GM12878 (cell line): ENCODE data around the gene GIGYF1. TPM values are rescaled to one million over a fixed set of nuclear protein-coding genes. Genes with fewer than 3 reads are reported as not detected.

Experiments used
- ATAC-seq: fragments of 200-7000 bp; cut with Tn5 transposase; 3 replicates; pipeline ENCODE4 v1.9.1; 2020; ENCODE audit warnings: mild to moderate bottlenecking, moderate library complexity
- BruUV-seq: library from RNA; stranded (reverse); fragments of 400-500 nt; replicated peaks from 2 replicates; lab custom pipeline; 2021; lab: Mats Ljungman, UMichigan
- CTCF ChIA-PET: fragments of 300-600 bp; sonication (Branson Sonifier 250); formaldehyde crosslinking; extraction: SDS; loops from one replicate; lab custom pipeline; 2021; ENCODE audit warnings: inconsistent platforms; lab: Yijun Ruan, JAX
- POLR2A ChIA-PET: fragments of 350-600 bp; formaldehyde crosslinking; extraction: SDS; loops from one replicate; lab custom pipeline; 2021; ENCODE audit warnings: inconsistent platforms; lab: Charles Lee
- RAD21 ChIA-PET: fragments of 300-600 bp; sonication (Branson Sonifier 250); formaldehyde crosslinking; loops from one replicate; lab custom pipeline; 2023; ENCODE audit warnings: antibody characterized with exemption; ENCODE audit not compliant: unreplicated experiment; lab: Charles Lee
- SMC1A ChIA-PET: fragments of 300-600 bp; sonication (Branson Sonifier 250); formaldehyde crosslinking; loops from one replicate; lab custom pipeline; 2023; ENCODE audit not compliant: unreplicated experiment, uncharacterized antibody; lab: Charles Lee
- DNase-seq: peaks from one replicate; pipeline ENCODE4 v3.0.0-alpha.2; 2011; ENCODE audit warnings: low read depth, low spot score
- FAIRE-seq: peaks from 3 replicates; lab custom pipeline; 2011; peaks lifted over from hg19 to GRCh38; lab: Jason Lieb, UNC
- H2AFZ ChIP-seq: 2 replicates; pipeline ENCODE4 v1.6.0; 2011; ENCODE audit warnings: low read depth, low read length, control low read depth; ENCODE audit not compliant: control insufficient read depth
- H3K27ac ChIP-seq: 2 replicates; pipeline ENCODE4 v1.5.1; 2011; ENCODE audit warnings: control low read depth; ENCODE audit not compliant: control insufficient read depth, insufficient read depth
- H3K27me3 ChIP-seq, 2 experiments: replicated peaks in 1 of 2; 2 replicates each; pipeline versions ENCODE4 v1.6.0 to v1.6.1; 2011; ENCODE audit warnings: low read length in 1 of 2; ENCODE audit not compliant: control insufficient read depth in 2 of 2, insufficient read depth in 2 of 2
- H3K36me3 ChIP-seq, 2 experiments: 2 replicates each; pipeline ENCODE4 v1.5.1; 2011; ENCODE audit warnings: low read length in 1 of 2; ENCODE audit not compliant: control insufficient read depth in 2 of 2, insufficient read depth in 2 of 2
- H3K4me1 ChIP-seq: 2 replicates; pipeline ENCODE4 v1.6.1; 2011; ENCODE audit warnings: mild to moderate bottlenecking, low read length, moderate library complexity, mixed read lengths; ENCODE audit not compliant: control insufficient read depth, insufficient read depth
- H3K4me2 ChIP-seq: 2 replicates; pipeline ENCODE4 v1.6.0; 2011; ENCODE audit warnings: control low read depth; ENCODE audit not compliant: control insufficient read depth, insufficient read depth
- H3K4me3 ChIP-seq: fragments of 200-600 bp; sonication (generic); 2 replicates; pipeline ENCODE4 v1.5.1; 2016
- H3K79me2 ChIP-seq: 2 replicates; pipeline ENCODE4 v1.6.0; 2011; ENCODE audit warnings: low read length; ENCODE audit not compliant: control insufficient read depth, insufficient read depth
- H3K9ac ChIP-seq: 2 replicates; pipeline ENCODE4 v1.8.0; 2011; ENCODE audit warnings: low read length, control low read depth, mixed read lengths; ENCODE audit not compliant: control insufficient read depth, insufficient read depth
- H3K9me3 ChIP-seq: replicated peaks from 3 replicates; pipeline ENCODE4 v1.5.1; 2011; ENCODE audit warnings: mild to moderate bottlenecking, low read length; ENCODE audit not compliant: control insufficient read depth, insufficient read depth
- H4K20me1 ChIP-seq: 2 replicates; pipeline ENCODE4 v1.6.0; 2011; ENCODE audit not compliant: control insufficient read depth, insufficient read depth
- ASH2L ChIP-seq: fragments of 300-600, 200-600 bp; sonication (generic); IDR thresholded peaks from 2 replicates; pipeline ENCODE4 v1.6.1; 2017; ENCODE audit warnings: low read depth, mild to moderate bottlenecking, borderline replicate concordance
- CBX5 ChIP-seq: sonication (generic); IDR thresholded peaks from 2 replicates; pipeline ENCODE4 v1.6.1; 2016; ENCODE audit warnings: low read depth, moderate library complexity, mild to moderate bottlenecking, inconsistent platforms
- EP300 ChIP-seq, 2 experiments: fragments of 150-350 bp in 1 of 2; IDR thresholded peaks; 2 replicates each; pipeline ENCODE4 v1.6.1; 2011 to 2012; ENCODE audit warnings: low read depth in 2 of 2, low read length in 2 of 2, borderline replicate concordance in 1 of 2, improper control_type of control experiment in 1 of 2, inconsistent platforms in 1 of 2; ENCODE audit not compliant: control insufficient read depth in 1 of 2
- PAX5 ChIP-seq: IDR thresholded peaks from 2 replicates; pipeline ENCODE4 v1.6.1; 2011; ENCODE audit warnings: low read depth, low read length, borderline replicate concordance
- POU2F2 ChIP-seq: IDR thresholded peaks from 3 replicates; pipeline ENCODE4 v1.6.1; 2011; ENCODE audit warnings: low read depth, mild to moderate bottlenecking, low read length, borderline replicate concordance
- RBBP5 ChIP-seq: fragments of 200-600 bp; sonication (generic); conservative IDR thresholded peaks from 2 replicates; pipeline ENCODE4 v1.6.1; 2016
- TCF7 ChIP-seq: IDR thresholded peaks from 2 replicates; pipeline ENCODE4 v1.6.1; 2014; ENCODE audit warnings: antibody characterized with exemption, borderline replicate concordance
- WRNIP1 ChIP-seq: IDR thresholded peaks from 2 replicates; pipeline ENCODE4 v1.6.1; 2011; ENCODE audit warnings: low read depth, low read length, improper control_type of control experiment, borderline replicate concordance
- ZSCAN29 ChIP-seq: fragments of 450-650 bp; IDR thresholded peaks from 2 replicates; pipeline ENCODE4 v1.6.1; 2017; ENCODE audit warnings: mild to moderate bottlenecking, moderate library complexity
- WGBS: methylation state at CpG from one replicate; pipeline ENCODE4 v1.1.6; 2016; ENCODE audit warnings: low lambda C conversion rate; ENCODE audit not compliant: insufficient replicate concordance, insufficient coverage; ENCODE audit errors: missing lambda C conversion rate; 5-methylcytosine and 5-hydroxymethylcytosine counted together
- in situ Hi-C: fragments of 300-500 bp; cut with MboI; formaldehyde crosslinking; loops from 9 replicates; pipeline ENCODE4 v1.14.3; 2018; ENCODE audit warnings: mixed read lengths
- intact Hi-C: fragments of 100-400 bp; cut with micrococcal nuclease; formaldehyde crosslinking; loops from one replicate; pipeline ENCODE4 v1.14.2; 2022; ENCODE audit not compliant: unreplicated experiment
- polyA plus RNA-seq, 11 experiments: library from polyadenylated mRNA; depleted of rRNA in 4 of 11; unstranded in 6 of 11; stranded (reverse) in 5 of 11; fragments of >200 nt; fragmentation: Nextera tagmentation in 4 of 11; fragmentation: Illumina TruSeq in 1 of 11; extraction: Ambion mirVana in 4 of 11; extraction: Trizol in 1 of 11; gene quantifications; 1 replicate in 1 of 11; 2 replicates in 10 of 11; pipeline versions ENCODE4 v1.2.1 to v1.2.3, GENCODE V29; 2011 to 2016; ENCODE audit warnings: inconsistent platforms in 2 of 11, missing spikeins in 2 of 11, low read depth in 1 of 11
- total RNA-seq, 4 experiments: library from RNA; depleted of rRNA in 3 of 4; stranded (reverse); fragments of >200 nt in 3 of 4; fragmentation: Illumina TruSeq in 1 of 4; extraction: Trizol in 1 of 4; gene quantifications; 2 replicates each; pipeline versions ENCODE4 v1.2.1 to v1.2.3, GENCODE V29; 2013 to 2021
- TF ChIP-seq, protein P1 (sequence below), 3 experiments: IDR thresholded peaks in 2 of 3; conservative IDR thresholded peaks in 1 of 3; 2 replicates each; pipeline ENCODE4 v1.5.1; 2011; ENCODE audit warnings: low read depth in 3 of 3, low read length in 3 of 3, mild to moderate bottlenecking in 3 of 3, control low read depth in 2 of 3, moderate library complexity in 2 of 3, inconsistent platforms in 1 of 3, mixed read lengths in 1 of 3; ENCODE audit not compliant: control insufficient read depth in 2 of 3, insufficient read depth in 1 of 3; ENCODE audit errors: extremely low read depth in 1 of 3
- TF ChIP-seq, protein P2 (sequence below): fragments of 450-650 bp; IDR thresholded peaks from 2 replicates; pipeline ENCODE4 v1.6.1; 2017; ENCODE audit warnings: antibody characterized with exemption, mild to moderate bottlenecking, moderate library complexity

The GIGYF1 gene
- total and polyA plus RNA-seq, 10 of the 15 experiments (the other 5 are each of a cell fraction or from before 2014, with no cell fraction given) = 0.31 to 47.2 (median 9.9) TPM

DNA sequence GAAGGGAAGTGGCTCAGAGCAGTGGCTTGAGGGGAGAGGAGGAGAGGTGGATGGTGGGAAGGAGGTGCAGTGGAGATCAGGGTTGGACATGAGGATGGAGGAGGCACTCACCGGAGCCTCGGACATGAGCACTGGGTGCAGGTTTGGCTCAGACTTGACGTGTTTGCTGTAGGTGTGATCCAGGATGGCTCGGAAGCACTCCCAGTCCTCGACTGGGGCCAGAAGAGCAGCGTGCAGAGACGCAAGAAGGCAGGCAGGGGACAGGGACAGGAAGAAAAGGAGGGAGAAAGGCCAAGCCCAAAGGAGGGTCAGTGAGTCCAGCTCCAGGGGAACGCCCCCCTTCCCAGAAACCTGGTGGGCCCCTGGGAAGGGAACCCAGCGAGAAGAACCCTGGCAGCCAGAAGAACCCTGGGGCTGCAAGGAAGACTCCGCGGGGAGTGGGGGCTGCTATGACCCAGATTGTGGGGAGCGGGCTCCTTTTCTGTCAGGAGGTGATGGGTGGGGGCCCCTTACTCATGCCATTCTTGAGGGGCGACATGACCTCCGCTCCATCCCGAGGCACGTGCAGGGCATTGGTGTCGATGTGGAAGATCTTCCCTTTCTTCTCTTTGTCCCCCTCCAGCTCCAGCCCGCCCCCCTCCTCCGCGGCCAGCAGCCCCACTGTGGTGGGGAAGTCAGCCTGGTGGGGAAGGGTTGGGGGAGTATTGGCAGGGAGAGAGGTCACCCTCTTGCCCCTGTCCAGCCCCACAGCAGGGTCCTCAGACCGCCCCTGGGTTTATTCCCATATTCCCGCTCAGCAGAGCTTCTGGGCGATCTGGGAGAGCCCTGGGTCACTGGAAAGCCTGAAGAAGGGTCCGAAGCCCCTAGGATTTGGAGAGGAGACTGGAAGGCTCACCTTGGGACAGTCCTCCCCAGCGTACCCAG lies 38.9 kb downstream of the GIGYF1 start:
- Histone ChIP-seq H3K79me2 (no peaks in the 10 kb centered on the region), H3K27ac (no peak overlapping the region), H3K9ac (no peak overlapping the region), H3K27me3 (0 out of 4 replicates have a peak, but pooled peaks cover 0 to under 1% of the 10 kb centered on the region in 2 experiments), H3K4me1 (no peaks in the 10 kb centered on the region), H3K36me3 (no peaks in the 10 kb centered on the region), H3K4me2 (no peak overlapping the region), H4K20me1 (no peaks in the 10 kb centered on the region), H3K9me3 (no peaks in the 10 kb centered on the region), H2AFZ (no peak overlapping the region), H3K4me3 (no peak overlapping the region)
- ChIA-PET CTCF (no interaction called here), RAD21 (no interaction called here), SMC1A (no interaction called here), POLR2A (no interaction called here)
- DNase-seq (no peak), ATAC-seq (no peak), FAIRE-seq (no peak)
- intact Hi-C loops (no loop called here), in situ Hi-C loops (no loop called here)
- 54% methylated on average over 23 of the region's 25 CpGs for WGBS
- no TSS peak for BruUV-seq
- TF ChIP-seq RBBP5 = no peak
- TF ChIP-seq TCF7 = no peak
- no peak for TF ChIP-seq POU2F2
- no peak for TF ChIP-seq EP300 (IDR thresholded peaks at IDR 0.05; ENCODE audit: borderline replicate concordance in 1 of 2, control insufficient read depth in 1 of 2, low read depth in 2 of 2, low read length in 2 of 2)
- TF ChIP-seq, protein P1, sequence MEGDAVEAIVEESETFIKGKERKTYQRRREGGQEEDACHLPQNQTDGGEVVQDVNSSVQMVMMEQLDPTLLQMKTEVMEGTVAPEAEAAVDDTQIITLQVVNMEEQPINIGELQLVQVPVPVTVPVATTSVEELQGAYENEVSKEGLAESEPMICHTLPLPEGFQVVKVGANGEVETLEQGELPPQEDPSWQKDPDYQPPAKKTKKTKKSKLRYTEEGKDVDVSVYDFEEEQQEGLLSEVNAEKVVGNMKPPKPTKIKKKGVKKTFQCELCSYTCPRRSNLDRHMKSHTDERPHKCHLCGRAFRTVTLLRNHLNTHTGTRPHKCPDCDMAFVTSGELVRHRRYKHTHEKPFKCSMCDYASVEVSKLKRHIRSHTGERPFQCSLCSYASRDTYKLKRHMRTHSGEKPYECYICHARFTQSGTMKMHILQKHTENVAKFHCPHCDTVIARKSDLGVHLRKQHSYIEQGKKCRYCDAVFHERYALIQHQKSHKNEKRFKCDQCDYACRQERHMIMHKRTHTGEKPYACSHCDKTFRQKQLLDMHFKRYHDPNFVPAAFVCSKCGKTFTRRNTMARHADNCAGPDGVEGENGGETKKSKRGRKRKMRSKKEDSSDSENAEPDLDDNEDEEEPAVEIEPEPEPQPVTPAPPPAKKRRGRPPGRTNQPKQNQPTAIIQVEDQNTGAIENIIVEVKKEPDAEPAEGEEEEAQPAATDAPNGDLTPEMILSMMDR (IDR thresholded peaks at IDR 0.05 in 2 of 3, conservative IDR thresholded peaks at IDR 0.05 in 1 of 3; ENCODE audit: control insufficient read depth in 2 of 3, extremely low read depth in 1 of 3, insufficient read depth in 1 of 3, low read depth in 3 of 3, low read length in 3 of 3) = no peak
- no peak for TF ChIP-seq CBX5
- no peak for TF ChIP-seq PAX5
- TF ChIP-seq ASH2L = no peak
- TF ChIP-seq WRNIP1 = no peak
- no peak for TF ChIP-seq ZSCAN29
- TF ChIP-seq, protein P2, sequence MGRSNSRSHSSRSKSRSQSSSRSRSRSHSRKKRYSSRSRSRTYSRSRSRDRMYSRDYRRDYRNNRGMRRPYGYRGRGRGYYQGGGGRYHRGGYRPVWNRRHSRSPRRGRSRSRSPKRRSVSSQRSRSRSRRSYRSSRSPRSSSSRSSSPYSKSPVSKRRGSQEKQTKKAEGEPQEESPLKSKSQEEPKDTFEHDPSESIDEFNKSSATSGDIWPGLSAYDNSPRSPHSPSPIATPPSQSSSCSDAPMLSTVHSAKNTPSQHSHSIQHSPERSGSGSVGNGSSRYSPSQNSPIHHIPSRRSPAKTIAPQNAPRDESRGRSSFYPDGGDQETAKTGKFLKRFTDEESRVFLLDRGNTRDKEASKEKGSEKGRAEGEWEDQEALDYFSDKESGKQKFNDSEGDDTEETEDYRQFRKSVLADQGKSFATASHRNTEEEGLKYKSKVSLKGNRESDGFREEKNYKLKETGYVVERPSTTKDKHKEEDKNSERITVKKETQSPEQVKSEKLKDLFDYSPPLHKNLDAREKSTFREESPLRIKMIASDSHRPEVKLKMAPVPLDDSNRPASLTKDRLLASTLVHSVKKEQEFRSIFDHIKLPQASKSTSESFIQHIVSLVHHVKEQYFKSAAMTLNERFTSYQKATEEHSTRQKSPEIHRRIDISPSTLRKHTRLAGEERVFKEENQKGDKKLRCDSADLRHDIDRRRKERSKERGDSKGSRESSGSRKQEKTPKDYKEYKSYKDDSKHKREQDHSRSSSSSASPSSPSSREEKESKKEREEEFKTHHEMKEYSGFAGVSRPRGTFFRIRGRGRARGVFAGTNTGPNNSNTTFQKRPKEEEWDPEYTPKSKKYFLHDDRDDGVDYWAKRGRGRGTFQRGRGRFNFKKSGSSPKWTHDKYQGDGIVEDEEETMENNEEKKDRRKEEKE = no peak
